Neuronal stem cell (in vitro differentiated cells): ENCODE results near the gene SMAD3.

Source experiments
- DNase-seq: peaks from one replicate; pipeline ENCODE4 v3.0.0-alpha.2; 2013; ENCODE audit warnings: low spot score
- H2AFZ ChIP-seq: one replicate; pipeline ENCODE4 v1.6.1; 2013; ENCODE audit warnings: mild to moderate bottlenecking, low read length, inconsistent platforms
- H2AK5ac ChIP-seq: 2 replicates; pipeline ENCODE4 v1.6.1; 2013; ENCODE audit warnings: low read depth, mild to moderate bottlenecking, inconsistent platforms, low read length, moderate library complexity, mixed read lengths
- H2BK120ac ChIP-seq: 2 replicates; pipeline ENCODE4 v1.6.1; 2013; ENCODE audit warnings: low read depth, mild to moderate bottlenecking, inconsistent platforms, low read length, moderate library complexity, mixed read lengths
- H2BK12ac ChIP-seq: one replicate; pipeline ENCODE4 v1.6.1; 2013; ENCODE audit warnings: low read length, inconsistent platforms
- H2BK15ac ChIP-seq: 2 replicates; pipeline ENCODE4 v1.6.1; 2013; ENCODE audit warnings: mild to moderate bottlenecking, low read length, inconsistent platforms, mixed read lengths
- H2BK5ac ChIP-seq: one replicate; pipeline ENCODE4 v1.6.1; 2013; ENCODE audit warnings: inconsistent platforms, mild to moderate bottlenecking, low read length, moderate library complexity
- H3K14ac ChIP-seq: one replicate; pipeline ENCODE4 v1.6.1; 2013; ENCODE audit warnings: low read length, inconsistent platforms
- H3K18ac ChIP-seq: 2 replicates; pipeline ENCODE4 v1.6.1; 2013; ENCODE audit warnings: low read length, inconsistent platforms
- H3K23ac ChIP-seq: 2 replicates; pipeline ENCODE4 v1.6.1; 2013; ENCODE audit warnings: low read depth, mild to moderate bottlenecking, mixed read lengths, low read length, inconsistent platforms; ENCODE audit not compliant: poor library complexity
- H3K27ac ChIP-seq: replicated peaks from 3 replicates; pipeline ENCODE4 v1.5.1; 2013; ENCODE audit warnings: low read length, inconsistent platforms
- H3K27me3 ChIP-seq, 3 experiments: 2 replicates each; pipeline ENCODE4 v1.6.1; 2013; ENCODE audit warnings: low read length in 3 of 3, mild to moderate bottlenecking in 2 of 3, inconsistent platforms in 1 of 3, low read depth in 1 of 3, mixed read lengths in 1 of 3, moderate library complexity in 1 of 3; ENCODE audit not compliant: control insufficient read depth in 3 of 3, insufficient read depth in 3 of 3
- H3K36me3 ChIP-seq, 2 donors: replicated peaks in 1 of 2; 2 replicates each; pipeline ENCODE4 v1.6.1; 2013; ENCODE audit warnings: low read length in 2 of 2; ENCODE audit not compliant: control insufficient read depth in 2 of 2, insufficient read depth in 2 of 2
- H3K4ac ChIP-seq: 2 replicates; pipeline ENCODE4 v1.6.1; 2013; ENCODE audit warnings: inconsistent platforms, mild to moderate bottlenecking, low read length, moderate library complexity
- H3K4me1 ChIP-seq, 2 donors: 1 replicate in 1 of 2; 2 replicates in 1 of 2; pipeline ENCODE4 v1.6.1; 2013; ENCODE audit warnings: low read length in 2 of 2, low read depth in 1 of 2; ENCODE audit not compliant: control insufficient read depth in 2 of 2, insufficient read depth in 1 of 2
- H3K4me2 ChIP-seq: one replicate; pipeline ENCODE4 v1.6.1; 2013; ENCODE audit warnings: mild to moderate bottlenecking, low read length, inconsistent platforms; ENCODE audit not compliant: insufficient read depth, poor library complexity, severe bottlenecking
- H3K4me3 ChIP-seq, 2 donors: 2 replicates each; pipeline ENCODE4 v1.5.1; 2013; ENCODE audit warnings: low read length in 2 of 2, mild to moderate bottlenecking in 2 of 2, inconsistent platforms in 1 of 2, moderate library complexity in 1 of 2
- H3K79me1 ChIP-seq: one replicate; pipeline ENCODE4 v1.6.1; 2013; ENCODE audit warnings: low read depth, mild to moderate bottlenecking, inconsistent platforms, low read length, moderate library complexity
- H3K9ac ChIP-seq: one replicate; pipeline ENCODE4 v1.6.1; 2013; ENCODE audit warnings: mild to moderate bottlenecking, low read depth, low read length, inconsistent platforms; ENCODE audit not compliant: poor library complexity
- H3K9me3 ChIP-seq, 2 donors: replicated peaks in 1 of 2; 2 replicates each; pipeline versions ENCODE3 to v1.6.1; 2013; ENCODE audit warnings: low read length in 2 of 2, mild to moderate bottlenecking in 2 of 2, inconsistent platforms in 1 of 2, low read depth in 1 of 2, mixed read lengths in 1 of 2, moderate library complexity in 1 of 2; ENCODE audit not compliant: control insufficient read depth in 2 of 2, insufficient read depth in 1 of 2
- H4K8ac ChIP-seq: one replicate; pipeline ENCODE4 v1.6.1; 2013; ENCODE audit warnings: low read depth, mild to moderate bottlenecking, inconsistent platforms, low read length, moderate library complexity
- H4K91ac ChIP-seq: one replicate; pipeline ENCODE4 v1.6.1; 2013; ENCODE audit warnings: low read length, low read depth, mild to moderate bottlenecking, inconsistent platforms; ENCODE audit not compliant: poor library complexity
- WGBS, 2 donors: extraction: QIAGEN DNeasy Blood & Tissue Kit; methylation state at CpG; one replicate each; pipeline ENCODE4 v1.1.7; 2013; ENCODE audit warnings: missing lambda C conversion rate in 2 of 2, mixed read lengths in 1 of 2; ENCODE audit not compliant: insufficient read length in 2 of 2, insufficient replicate concordance in 1 of 2; ENCODE audit errors: extremely low coverage in 2 of 2; 5-methylcytosine and 5-hydroxymethylcytosine counted together

Gene SMAD3

GRCh38 chr15:67154249-67154648 lies 88.8 kb downstream of the SMAD3 start:
- Histone ChIP-seq H3K36me3 (peaks cover 0 to 41% of the 10 kb centered on the region in 2 donors), H3K9me3 (peaks cover 3% of the 10 kb centered on the region in 2 donors), H3K4me3 (no peak overlapping the region), H3K4me2 (no peak overlapping the region), H3K4me1 (peaks cover 9 to 12% of the 10 kb centered on the region in 2 donors), H2BK12ac (no peak overlapping the region), H2AFZ (no peak overlapping the region), H2BK120ac (no peak overlapping the region), H3K18ac (no peak overlapping the region), H2BK15ac (no peak overlapping the region), H3K9ac (no peak overlapping the region), H2BK5ac (no peak overlapping the region), H3K27me3 (no peaks in the 10 kb centered on the region), H3K4ac (no peak overlapping the region), H3K27ac (no peak overlapping the region), H4K91ac (no peak overlapping the region), H3K79me1 (peaks cover 10% of the 10 kb centered on the region), H4K8ac (no peak overlapping the region), H3K23ac (no peak overlapping the region), H2AK5ac (no peak overlapping the region), H3K14ac (no peak overlapping the region)
- no peak for DNase-seq

GRCh38 chr15:67156426-67156825 lies 91.0 kb downstream of the SMAD3 start:
- Histone ChIP-seq H3K18ac (no peak overlapping the region), H3K9ac (no peak overlapping the region), H4K8ac (no peak overlapping the region), H2AK5ac (no peak overlapping the region), H3K14ac (no peak overlapping the region), H2BK15ac (no peak overlapping the region), H2AFZ (no peak overlapping the region), H3K36me3 (peaks cover 0 to 41% of the 10 kb centered on the region in 2 donors), H4K91ac (no peak overlapping the region), H2BK12ac (no peak overlapping the region), H3K9me3 (peaks cover 3% of the 10 kb centered on the region in 2 donors), H2BK5ac (no peak overlapping the region), H3K23ac (no peak overlapping the region), H3K4me1 (peaks cover 0 to 1% of the 10 kb centered on the region in 2 donors), H3K4me2 (no peak overlapping the region), H2BK120ac (no peak overlapping the region), H3K27ac (no peak overlapping the region), H3K27me3 (no peaks in the 10 kb centered on the region), H3K4ac (no peak overlapping the region), H3K4me3 (no peak overlapping the region), H3K79me1 (peaks cover 8% of the 10 kb centered on the region)
- WGBS, 2 donors: no CpG with 5 or more reads among the region's 2 CpGs
- DNase-seq: no peak

- Histone ChIP-seq H3K36me3 (peaks cover 0 to 41% of the 10 kb centered on the region in 2 donors), H3K14ac (no peak overlapping the region), H3K4me2 (no peak overlapping the region), H2BK15ac (no peak overlapping the region), H3K4me1 (peaks cover 0 to 1% of the 10 kb centered on the region in 2 donors), H3K23ac (no peak overlapping the region), H3K4me3 (no peak overlapping the region), H2AFZ (no peak overlapping the region), H4K91ac (no peak overlapping the region), H3K9ac (no peak overlapping the region), H2BK120ac (no peak overlapping the region), H4K8ac (no peak overlapping the region), H3K79me1 (peaks cover 8% of the 10 kb centered on the region), H3K4ac (no peak overlapping the region), H2BK12ac (no peak overlapping the region), H2AK5ac (no peak overlapping the region), H3K27ac (no peak overlapping the region), H3K18ac (no peak overlapping the region), H3K27me3 (no peaks in the 10 kb centered on the region), H3K9me3 (peaks cover 3% of the 10 kb centered on the region in 2 donors), H2BK5ac (no peak overlapping the region)
- no peak for DNase-seq
- no CpG with 5 or more reads among the region's 3 CpGs for whole genome bisulfite sequencing, 2 donors
These were observed 91.4 kb downstream of the SMAD3 start for GRCh38 chr15:67156834-67157233.

GRCh38 chr15:67157521-67158252 lies 92.3 kb downstream of the SMAD3 start:
- no peak for DNase-seq
- H2AK5ac ChIP-seq: no peak overlapping the region
- no peak overlapping the region for H2AFZ ChIP-seq
- H3K18ac ChIP-seq: no peak overlapping the region
- no peak overlapping the region for H2BK5ac ChIP-seq
- H4K8ac ChIP-seq: no peak overlapping the region
- H3K9me3 ChIP-seq: peaks cover 3% of the 10 kb centered on the region in 2 donors
- no peak overlapping the region for H3K4me2 ChIP-seq
- H3K4ac ChIP-seq: no peak overlapping the region
- H4K91ac ChIP-seq: no peak overlapping the region
- H3K4me1 ChIP-seq: no peaks in the 10 kb centered on the region
- peaks cover 0 to 35% of the 10 kb centered on the region in 2 donors for H3K36me3 ChIP-seq
- H2BK12ac ChIP-seq: no peak overlapping the region
- H3K4me3 ChIP-seq: no peak overlapping the region
- no CpG with 5 or more reads among the region's 8 CpGs for WGBS, 2 donors
- no peak overlapping the region for H3K14ac ChIP-seq
- H2BK15ac ChIP-seq: no peak overlapping the region
- H3K27me3 ChIP-seq: no peaks in the 10 kb centered on the region
- H3K79me1 ChIP-seq: peaks cover 8% of the 10 kb centered on the region
- no peak overlapping the region for H3K23ac ChIP-seq
- H2BK120ac ChIP-seq: no peak overlapping the region
- no peak overlapping the region for H3K27ac ChIP-seq
- H3K9ac ChIP-seq: no peak overlapping the region
